WERI-Rb-1 (cell line): ENCODE measurements around the gene MSANTD3.

Experiments used
- DNase-seq: peaks from one replicate; pipeline ENCODE4 v3.0.0-alpha.2; 2020
- H3K27ac ChIP-seq: fragments of 250-450 bp; sonication (Bioruptor Pico); 2 replicates; pipeline ENCODE4 v1.5.1; 2020; ENCODE audit warnings: mild to moderate bottlenecking, moderate library complexity
- H3K27me3 ChIP-seq: fragments of 250-450 bp; sonication (Bioruptor Pico); 2 replicates; pipeline ENCODE4 v1.5.1; 2021; ENCODE audit warnings: mild to moderate bottlenecking, low read depth, moderate library complexity; ENCODE audit not compliant: insufficient read depth, severe bottlenecking
- H3K36me3 ChIP-seq: fragments of 250-450 bp; sonication (Bioruptor Pico); 2 replicates; pipeline ENCODE4 v1.5.1; 2020; ENCODE audit warnings: mild to moderate bottlenecking, moderate library complexity
- H3K4me3 ChIP-seq: 2 replicates; pipeline ENCODE4 v1.5.1; 2011; ENCODE audit warnings: low read depth, mild to moderate bottlenecking, control low read depth, low read length
- H3K9me3 ChIP-seq: fragments of 250-450 bp; sonication (Bioruptor Pico); 2 replicates; pipeline ENCODE4 v1.5.1; 2021; ENCODE audit warnings: mild to moderate bottlenecking, moderate library complexity; ENCODE audit not compliant: severe bottlenecking
- TF ChIP-seq, protein P1 (sequence below): IDR thresholded peaks from 2 replicates; pipeline ENCODE4 v1.5.1; 2011; ENCODE audit warnings: low read depth, mild to moderate bottlenecking, control low read depth, inconsistent platforms, low read length

Gene MSANTD3

GRCh38 chr9:100498592-100498991 is 71.6 kb downstream of the MSANTD3 start:
- Histone ChIP-seq H3K9me3 (no peaks in the 10 kb centered on the region), H3K27me3 (no peaks in the 10 kb centered on the region), H3K27ac (no peak overlapping the region), H3K4me3 (no peak overlapping the region), H3K36me3 (peaks cover 23% of the 10 kb centered on the region)
- DNase-seq = no peak
- TF ChIP-seq, protein P1, sequence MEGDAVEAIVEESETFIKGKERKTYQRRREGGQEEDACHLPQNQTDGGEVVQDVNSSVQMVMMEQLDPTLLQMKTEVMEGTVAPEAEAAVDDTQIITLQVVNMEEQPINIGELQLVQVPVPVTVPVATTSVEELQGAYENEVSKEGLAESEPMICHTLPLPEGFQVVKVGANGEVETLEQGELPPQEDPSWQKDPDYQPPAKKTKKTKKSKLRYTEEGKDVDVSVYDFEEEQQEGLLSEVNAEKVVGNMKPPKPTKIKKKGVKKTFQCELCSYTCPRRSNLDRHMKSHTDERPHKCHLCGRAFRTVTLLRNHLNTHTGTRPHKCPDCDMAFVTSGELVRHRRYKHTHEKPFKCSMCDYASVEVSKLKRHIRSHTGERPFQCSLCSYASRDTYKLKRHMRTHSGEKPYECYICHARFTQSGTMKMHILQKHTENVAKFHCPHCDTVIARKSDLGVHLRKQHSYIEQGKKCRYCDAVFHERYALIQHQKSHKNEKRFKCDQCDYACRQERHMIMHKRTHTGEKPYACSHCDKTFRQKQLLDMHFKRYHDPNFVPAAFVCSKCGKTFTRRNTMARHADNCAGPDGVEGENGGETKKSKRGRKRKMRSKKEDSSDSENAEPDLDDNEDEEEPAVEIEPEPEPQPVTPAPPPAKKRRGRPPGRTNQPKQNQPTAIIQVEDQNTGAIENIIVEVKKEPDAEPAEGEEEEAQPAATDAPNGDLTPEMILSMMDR = no peak

- no peaks in the 10 kb centered on the region for H3K9me3 ChIP-seq
- H3K36me3 ChIP-seq = peaks cover 31% of the 10 kb centered on the region
- H3K27me3 ChIP-seq = no peaks in the 10 kb centered on the region
- DNase-seq = no peak
- H3K27ac ChIP-seq = no peak overlapping the region
- TF ChIP-seq, protein P1 = no peak
- no peak overlapping the region for H3K4me3 ChIP-seq
Observed at GRCh38 chr9:100499460-100499859, 72.5 kb downstream of the MSANTD3 start.

GRCh38 chr9:100499866-100500265 is 72.9 kb downstream of the MSANTD3 start:
- H3K4me3 ChIP-seq = no peak overlapping the region
- DNase-seq = no peak
- no peaks in the 10 kb centered on the region for H3K27me3 ChIP-seq
- no peaks in the 10 kb centered on the region for H3K9me3 ChIP-seq
- no peak overlapping the region for H3K27ac ChIP-seq
- TF ChIP-seq, protein P1 = no peak
- H3K36me3 ChIP-seq = peaks cover 33% of the 10 kb centered on the region
